Mesenchymal stem cell (in vitro differentiated cells and primary cell): ENCODE data around the gene GLI3.
A peak's percentile ranks its signal among the peaks of the same experiment; 100 is the strongest.

Experiments used
- DNase-seq: peaks from one replicate; pipeline ENCODE4 v3.0.0-alpha.2; 2013
- H2AFZ ChIP-seq: one replicate; pipeline ENCODE4 v1.6.1; 2013; ENCODE audit warnings: low read depth, mild to moderate bottlenecking, control low read depth, inconsistent platforms, low read length, moderate library complexity
- H2AK5ac ChIP-seq: 2 replicates; pipeline ENCODE4 v1.6.1; 2013; ENCODE audit warnings: low read length, moderate library complexity, mild to moderate bottlenecking, inconsistent platforms; ENCODE audit not compliant: severe bottlenecking
- H2BK120ac ChIP-seq: one replicate; pipeline ENCODE4 v1.6.1; 2013; ENCODE audit warnings: low read depth, mild to moderate bottlenecking, inconsistent platforms, low read length, moderate library complexity
- H2BK12ac ChIP-seq, 2 experiments: one replicate each; pipeline ENCODE4 v1.6.1; 2013; ENCODE audit warnings: inconsistent platforms in 2 of 2, low read length in 2 of 2, mild to moderate bottlenecking in 2 of 2, moderate library complexity in 2 of 2, control low read depth in 1 of 2
- H2BK15ac ChIP-seq: one replicate; pipeline ENCODE4 v1.6.1; 2013; ENCODE audit warnings: mild to moderate bottlenecking, low read depth, inconsistent platforms; ENCODE audit not compliant: poor library complexity, severe bottlenecking
- H2BK5ac ChIP-seq: 2 replicates; pipeline ENCODE4 v1.6.1; 2013; ENCODE audit warnings: low read depth, mild to moderate bottlenecking, low read length, control low read depth, inconsistent platforms; ENCODE audit not compliant: poor library complexity, severe bottlenecking
- H3K14ac ChIP-seq, 2 experiments: one replicate each; pipeline ENCODE4 v1.6.1; 2013; ENCODE audit warnings: inconsistent platforms in 2 of 2, low read length in 2 of 2, control low read depth in 1 of 2, mild to moderate bottlenecking in 1 of 2, moderate library complexity in 1 of 2
- H3K18ac ChIP-seq, 2 experiments: one replicate each; pipeline ENCODE4 v1.6.1; 2013; ENCODE audit warnings: inconsistent platforms in 2 of 2, low read length in 2 of 2, control low read depth in 1 of 2, low read depth in 1 of 2, mild to moderate bottlenecking in 1 of 2
- H3K23ac ChIP-seq, 2 experiments: one replicate each; pipeline ENCODE4 v1.6.1; 2013; ENCODE audit warnings: inconsistent platforms in 2 of 2, low read length in 2 of 2, mild to moderate bottlenecking in 2 of 2, moderate library complexity in 2 of 2, control low read depth in 1 of 2
- H3K27ac ChIP-seq: 2 replicates; pipeline ENCODE4 v1.5.1; 2013; ENCODE audit warnings: mild to moderate bottlenecking, moderate library complexity, low read length, control low read depth, inconsistent platforms; ENCODE audit not compliant: poor library complexity, severe bottlenecking
- H3K27me3 ChIP-seq, 2 experiments: 2 replicates each; pipeline versions ENCODE4 v1.6.1 to v1.7.0; 2013; ENCODE audit warnings: low read length in 2 of 2, mild to moderate bottlenecking in 2 of 2, moderate library complexity in 2 of 2, control low read depth in 1 of 2, inconsistent platforms in 1 of 2; ENCODE audit not compliant: control insufficient read depth in 1 of 2, insufficient read depth in 1 of 2
- H3K36me3 ChIP-seq, 2 experiments: 2 replicates each; pipeline versions ENCODE4 v1.6.1 to v1.7.0; 2013; ENCODE audit warnings: low read length in 2 of 2, control low read depth in 1 of 2, inconsistent platforms in 1 of 2, low read depth in 1 of 2, mild to moderate bottlenecking in 1 of 2; ENCODE audit not compliant: insufficient read depth in 2 of 2, control insufficient read depth in 1 of 2
- H3K4ac ChIP-seq, 2 experiments: one replicate each; pipeline ENCODE4 v1.6.1; 2013; ENCODE audit warnings: inconsistent platforms in 2 of 2, low read length in 2 of 2, mild to moderate bottlenecking in 2 of 2, moderate library complexity in 2 of 2, control low read depth in 1 of 2, low read depth in 1 of 2
- H3K4me1 ChIP-seq: 2 replicates; pipeline ENCODE4 v1.6.1; 2013; ENCODE audit warnings: low read depth, low read length, control low read depth; ENCODE audit not compliant: control insufficient read depth, insufficient read depth
- H3K4me2 ChIP-seq: 2 replicates; pipeline ENCODE4 v1.6.1; 2013; ENCODE audit warnings: low read length, mild to moderate bottlenecking, inconsistent platforms; ENCODE audit not compliant: poor library complexity, severe bottlenecking
- H3K4me3 ChIP-seq, 2 experiments: 2 replicates each; pipeline versions ENCODE4 v1.5.1 to v1.7.0; 2013; ENCODE audit warnings: low read length in 2 of 2, mild to moderate bottlenecking in 2 of 2, control low read depth in 1 of 2, low read depth in 1 of 2; ENCODE audit not compliant: insufficient read depth in 1 of 2
- H3K79me1 ChIP-seq: replicated peaks from 2 replicates; pipeline ENCODE4 v1.6.1; 2013; ENCODE audit warnings: mild to moderate bottlenecking, control low read depth, low read length, inconsistent platforms; ENCODE audit not compliant: poor library complexity, severe bottlenecking
- H3K9ac ChIP-seq: 2 replicates; pipeline ENCODE4 v1.7.0; 2013; ENCODE audit warnings: mild to moderate bottlenecking, low read length, moderate library complexity
- H3K9me3 ChIP-seq: 2 replicates; pipeline ENCODE4 v1.7.0; 2013; ENCODE audit warnings: mild to moderate bottlenecking, low read length; ENCODE audit not compliant: control insufficient read depth
- H4K8ac ChIP-seq: one replicate; pipeline ENCODE4 v1.6.1; 2013; ENCODE audit warnings: inconsistent platforms, mild to moderate bottlenecking, low read length, moderate library complexity
- H4K91ac ChIP-seq: one replicate; pipeline ENCODE4 v1.6.1; 2013; ENCODE audit warnings: mild to moderate bottlenecking, low read length, inconsistent platforms
- WGBS: methylation state at CpG from one replicate; pipeline ENCODE4 v1.1.7; 2013; ENCODE audit warnings: mixed read lengths; 5-methylcytosine and 5-hydroxymethylcytosine counted together

GLI3 gene

DNA sequence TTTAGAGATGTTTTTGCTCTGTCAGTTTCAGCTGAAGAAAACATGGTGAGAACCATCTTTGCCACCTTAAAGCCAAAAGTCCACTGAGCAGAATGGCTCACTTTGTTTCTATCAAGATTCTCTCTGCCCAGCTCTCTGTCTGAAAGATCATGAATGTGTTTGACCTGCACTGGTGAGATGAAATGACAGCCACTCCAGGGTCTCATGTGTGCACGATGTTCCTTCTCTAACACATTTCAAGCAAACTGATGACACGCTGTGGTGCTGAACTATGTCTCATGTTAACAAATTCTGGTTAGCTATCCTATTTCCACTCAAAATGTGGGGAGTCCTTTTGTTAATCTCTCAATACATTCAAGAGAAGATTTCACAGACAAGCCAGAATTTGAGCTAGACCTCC, 260.6 kb downstream of the GLI3 start:
- Histone ChIP-seq H2AFZ (no peak overlapping the region), H3K4ac (no peak overlapping the region)

DNA sequence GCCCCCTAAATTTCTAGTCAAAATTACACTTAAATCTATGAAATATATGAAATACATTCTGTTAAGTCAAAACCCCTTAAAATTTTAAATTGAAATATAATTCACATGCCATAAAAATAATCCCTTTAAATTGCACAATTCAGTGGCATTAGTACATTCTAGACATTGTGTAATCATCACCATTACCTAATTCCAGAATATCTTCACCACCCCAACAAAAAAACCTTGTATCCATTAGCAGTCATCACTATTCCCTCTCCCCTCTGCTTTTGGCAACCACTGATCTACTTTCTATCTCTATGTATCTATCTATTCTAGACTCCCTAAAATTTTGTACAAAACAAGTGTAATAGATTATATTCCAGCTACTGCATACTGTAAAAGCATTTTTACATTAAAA, 261.2 kb downstream of the GLI3 start:
- H3K18ac ChIP-seq, result no peak overlapping the region
- H3K79me1 ChIP-seq, result no peaks in the 10 kb centered on the region
- no peaks in the 10 kb centered on the region for H3K27me3 ChIP-seq
- no peaks in the 10 kb centered on the region for H3K9me3 ChIP-seq
- H3K4me2 ChIP-seq, result no peak overlapping the region
- H2BK12ac ChIP-seq, result no peak overlapping the region
- H4K8ac ChIP-seq, result no peak overlapping the region
- H4K91ac ChIP-seq, result no peak overlapping the region
- no peak overlapping the region for H2AFZ ChIP-seq
- H2AK5ac ChIP-seq, result no peak overlapping the region
- H3K23ac ChIP-seq, result no peak overlapping the region
- no peak overlapping the region for H3K27ac ChIP-seq
- H3K9ac ChIP-seq, result peak overlapping the region; percentile 24
- no peak overlapping the region for H3K14ac ChIP-seq
- H3K4ac ChIP-seq, result no peak overlapping the region
- H2BK120ac ChIP-seq, result no peak overlapping the region
- H2BK5ac ChIP-seq, result no peak overlapping the region
- H3K4me1 ChIP-seq, result peaks cover 1% of the 10 kb centered on the region
- H3K36me3 ChIP-seq, result peaks cover 15 to 72% of the 10 kb centered on the region in 2 experiments
- no peak overlapping the region for H3K4me3 ChIP-seq
- no peak for DNase-seq
- no peak overlapping the region for H2BK15ac ChIP-seq

More for the DNA sequence above, 260.6 kb downstream of the GLI3 start:
- H3K9ac ChIP-seq, result peak overlapping the region; percentile 38
- H3K36me3 ChIP-seq, result peaks cover 15 to 71% of the 10 kb centered on the region in 2 experiments
- H2AK5ac ChIP-seq, result no peak overlapping the region
- H2BK5ac ChIP-seq, result no peak overlapping the region
- no peak overlapping the region for H3K18ac ChIP-seq
- H3K14ac ChIP-seq, result no peak overlapping the region
- H3K4me2 ChIP-seq, result no peak overlapping the region
- no peak overlapping the region for H2BK12ac ChIP-seq
- DNase-seq, result no peak
- peaks cover 1% of the 10 kb centered on the region for H3K4me1 ChIP-seq
- no peak overlapping the region for H4K91ac ChIP-seq
- H3K27me3 ChIP-seq, result no peaks in the 10 kb centered on the region
- H2BK15ac ChIP-seq, result no peak overlapping the region
- H2BK120ac ChIP-seq, result no peak overlapping the region
- H4K8ac ChIP-seq, result no peak overlapping the region
- no peak overlapping the region for H3K23ac ChIP-seq
- 95% methylated on average over 2 of the region's 2 CpGs for WGBS
- no peaks in the 10 kb centered on the region for H3K9me3 ChIP-seq
- H3K79me1 ChIP-seq, result no peaks in the 10 kb centered on the region
- no peak overlapping the region for H3K4me3 ChIP-seq
- H3K27ac ChIP-seq, result no peak overlapping the region

GRCh38 chr7:41974870-41975557, 262.0 kb downstream of the GLI3 start:
- no peaks in the 10 kb centered on the region for H3K79me1 ChIP-seq
- H3K36me3 ChIP-seq, result peaks cover 15 to 70% of the 10 kb centered on the region in 2 experiments
- H3K4ac ChIP-seq, result no peak overlapping the region
- H2AK5ac ChIP-seq, result no peak overlapping the region
- H3K9me3 ChIP-seq, result no peaks in the 10 kb centered on the region
- no peak overlapping the region for H2AFZ ChIP-seq
- no peak overlapping the region for H2BK15ac ChIP-seq
- H3K23ac ChIP-seq, result no peak overlapping the region
- no peak overlapping the region for H3K4me2 ChIP-seq
- H4K91ac ChIP-seq, result no peak overlapping the region
- H3K27me3 ChIP-seq, result no peaks in the 10 kb centered on the region
- H2BK120ac ChIP-seq, result no peak overlapping the region
- no peak overlapping the region for H3K27ac ChIP-seq
- no peak overlapping the region for H3K4me3 ChIP-seq
- peaks cover 1% of the 10 kb centered on the region for H3K4me1 ChIP-seq
- no peak overlapping the region for H3K14ac ChIP-seq
- H4K8ac ChIP-seq, result no peak overlapping the region
- no peak overlapping the region for H3K18ac ChIP-seq
- whole genome bisulfite sequencing, result 84% methylated on average over 4 of the region's 4 CpGs
- no peak for DNase-seq
- no peak overlapping the region for H2BK12ac ChIP-seq
- peak overlapping the region; percentile 32 for H3K9ac ChIP-seq
- no peak overlapping the region for H2BK5ac ChIP-seq

- H3K4ac ChIP-seq, result no peak overlapping the region
- no peaks in the 10 kb centered on the region for H3K9me3 ChIP-seq
- H4K8ac ChIP-seq, result no peak overlapping the region
- no peak overlapping the region for H3K23ac ChIP-seq
- no peaks in the 10 kb centered on the region for H3K79me1 ChIP-seq
- DNase-seq, result no peak
- WGBS, result 97% methylated on average over 2 of the region's 8 CpGs
- H2BK120ac ChIP-seq, result no peak overlapping the region
- H3K27ac ChIP-seq, result no peak overlapping the region
- H3K9ac ChIP-seq, result no peak overlapping the region
- no peaks in the 10 kb centered on the region for H3K27me3 ChIP-seq
- no peak overlapping the region for H3K18ac ChIP-seq
- H3K36me3 ChIP-seq, result peaks cover 13 to 63% of the 10 kb centered on the region in 2 experiments
- H3K4me1 ChIP-seq, result peaks cover 3% of the 10 kb centered on the region
- H2AFZ ChIP-seq, result no peak overlapping the region
- H3K4me2 ChIP-seq, result no peak overlapping the region
- H4K91ac ChIP-seq, result no peak overlapping the region
- no peak overlapping the region for H3K14ac ChIP-seq
- H3K4me3 ChIP-seq, result no peak overlapping the region
- H2BK5ac ChIP-seq, result no peak overlapping the region
- no peak overlapping the region for H2BK15ac ChIP-seq
- no peak overlapping the region for H2AK5ac ChIP-seq
- H2BK12ac ChIP-seq, result no peak overlapping the region
These were observed 263.7 kb downstream of the GLI3 start for GRCh38 chr7:41973202-41973730.
